Panc1 (cell line): ENCODE measurements around the gene GABRG3.

Experiments
- CTCF ChIP-seq: fragments of 450-650 bp; IDR thresholded peaks from 2 replicates; pipeline ENCODE4 v1.5.1; 2017; ENCODE audit warnings: mild to moderate bottlenecking
- POLR2AphosphoS5 ChIP-seq: IDR thresholded peaks from 2 replicates; pipeline ENCODE4 v1.6.1; 2012; ENCODE audit warnings: mild to moderate bottlenecking, low read depth, low read length, moderate library complexity
- SIN3A ChIP-seq: IDR thresholded peaks from 2 replicates; pipeline ENCODE4 v1.6.1; 2012; ENCODE audit warnings: low read depth, mild to moderate bottlenecking, low read length, moderate library complexity, borderline replicate concordance; ENCODE audit not compliant: insufficient read depth
- TF ChIP-seq, protein P1 (sequence below), 2 experiments: IDR thresholded peaks; 2 replicates each; pipeline ENCODE4 v1.6.1; 2011 to 2012; ENCODE audit warnings: low read depth in 2 of 2, control low read depth in 1 of 2, low read length in 1 of 2, mild to moderate bottlenecking in 1 of 2, moderate library complexity in 1 of 2; ENCODE audit not compliant: insufficient read depth in 1 of 2

DNA sequence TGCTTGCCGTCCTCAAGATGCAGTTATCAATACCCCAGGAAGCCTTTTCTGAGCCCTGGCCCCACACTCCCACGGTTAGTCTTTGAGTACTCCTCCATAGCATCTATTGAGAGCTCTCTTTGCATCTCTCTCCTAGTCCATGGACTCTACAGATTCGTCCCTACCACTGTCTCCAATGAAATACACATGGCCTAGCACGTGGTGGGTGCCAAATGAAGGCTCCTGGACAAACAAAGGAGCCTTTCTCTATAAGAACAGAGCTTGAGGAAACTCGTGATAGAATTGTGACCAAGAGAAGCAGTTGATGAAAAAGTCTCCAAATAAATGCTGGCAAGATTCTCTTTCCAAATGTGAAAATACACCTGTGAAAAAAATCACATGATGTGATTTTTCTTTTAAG, 166.1 kb downstream of the GABRG3 start:
- TF ChIP-seq CTCF (no peak), POLR2AphosphoS5 (no peak), SIN3A (no peak)
- TF ChIP-seq, protein P1, sequence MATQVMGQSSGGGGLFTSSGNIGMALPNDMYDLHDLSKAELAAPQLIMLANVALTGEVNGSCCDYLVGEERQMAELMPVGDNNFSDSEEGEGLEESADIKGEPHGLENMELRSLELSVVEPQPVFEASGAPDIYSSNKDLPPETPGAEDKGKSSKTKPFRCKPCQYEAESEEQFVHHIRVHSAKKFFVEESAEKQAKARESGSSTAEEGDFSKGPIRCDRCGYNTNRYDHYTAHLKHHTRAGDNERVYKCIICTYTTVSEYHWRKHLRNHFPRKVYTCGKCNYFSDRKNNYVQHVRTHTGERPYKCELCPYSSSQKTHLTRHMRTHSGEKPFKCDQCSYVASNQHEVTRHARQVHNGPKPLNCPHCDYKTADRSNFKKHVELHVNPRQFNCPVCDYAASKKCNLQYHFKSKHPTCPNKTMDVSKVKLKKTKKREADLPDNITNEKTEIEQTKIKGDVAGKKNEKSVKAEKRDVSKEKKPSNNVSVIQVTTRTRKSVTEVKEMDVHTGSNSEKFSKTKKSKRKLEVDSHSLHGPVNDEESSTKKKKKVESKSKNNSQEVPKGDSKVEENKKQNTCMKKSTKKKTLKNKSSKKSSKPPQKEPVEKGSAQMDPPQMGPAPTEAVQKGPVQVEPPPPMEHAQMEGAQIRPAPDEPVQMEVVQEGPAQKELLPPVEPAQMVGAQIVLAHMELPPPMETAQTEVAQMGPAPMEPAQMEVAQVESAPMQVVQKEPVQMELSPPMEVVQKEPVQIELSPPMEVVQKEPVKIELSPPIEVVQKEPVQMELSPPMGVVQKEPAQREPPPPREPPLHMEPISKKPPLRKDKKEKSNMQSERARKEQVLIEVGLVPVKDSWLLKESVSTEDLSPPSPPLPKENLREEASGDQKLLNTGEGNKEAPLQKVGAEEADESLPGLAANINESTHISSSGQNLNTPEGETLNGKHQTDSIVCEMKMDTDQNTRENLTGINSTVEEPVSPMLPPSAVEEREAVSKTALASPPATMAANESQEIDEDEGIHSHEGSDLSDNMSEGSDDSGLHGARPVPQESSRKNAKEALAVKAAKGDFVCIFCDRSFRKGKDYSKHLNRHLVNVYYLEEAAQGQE (IDR thresholded peaks at IDR 0.05; ENCODE audit: insufficient read depth in 1 of 2, low read depth in 2 of 2, low read length in 1 of 2): no peak
